ENCODE measurements around the gene KPNA1. TPM values are rescaled to one million over a fixed set of nuclear protein-coding genes. Genes with fewer than 3 reads are reported as not detected.
A peak's percentile ranks its signal among the peaks of the same experiment; 100 is the strongest.

Gene KPNA1
- total and polyA plus RNA-seq, 3 donors from 2014 or later = 48.1 to 88.2 (median 64.0) TPM

DNA sequence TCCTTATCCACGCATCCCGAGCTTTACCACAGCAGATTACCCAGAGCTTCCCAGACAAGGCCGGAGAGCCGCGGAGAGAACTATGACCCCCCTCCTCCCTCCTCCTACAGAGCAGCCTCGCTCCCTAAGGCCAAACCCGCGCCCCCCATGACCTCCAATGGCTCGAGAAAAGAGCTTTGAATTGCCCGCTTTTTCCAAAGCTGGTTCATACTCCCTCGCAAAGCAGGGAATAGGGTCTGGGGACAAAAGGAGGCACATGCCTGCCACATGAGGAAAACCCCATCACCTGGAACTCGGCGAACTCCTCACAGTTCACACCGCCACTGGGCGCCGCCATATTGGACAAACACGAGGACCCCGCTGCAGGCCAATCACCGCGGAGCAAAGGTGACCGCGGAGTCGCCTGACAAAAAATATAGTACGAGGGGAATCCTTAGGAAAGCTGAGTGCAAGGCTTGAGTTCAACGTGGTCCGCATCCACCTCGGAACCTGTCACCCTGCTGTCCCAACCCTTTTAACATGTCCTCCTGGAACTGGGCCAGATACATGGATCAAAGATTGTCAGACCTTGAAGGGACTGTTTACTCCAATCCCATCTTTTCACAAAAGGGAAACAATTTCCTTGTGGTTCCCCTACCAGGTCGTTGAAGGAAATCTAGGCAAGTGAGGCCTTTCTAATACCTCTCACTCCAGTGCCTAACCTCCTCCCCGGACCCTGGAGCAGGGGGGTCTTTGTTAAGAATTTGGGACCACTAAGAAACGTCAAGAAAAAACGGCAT, 131.7 kb downstream of the KPNA1 start, which contains the start of gene MIX23:
TSS of gene MIX23 (minus strand) at position 344 of the 779 bp plus-strand sequence. CDS start at position 337, 7 bp downstream.
- no peaks in the 10 kb centered on the region for H3K4me1 ChIP-seq
- H3K9me3 ChIP-seq = no peaks in the 10 kb centered on the region
- TF ChIP-seq, protein P1, sequence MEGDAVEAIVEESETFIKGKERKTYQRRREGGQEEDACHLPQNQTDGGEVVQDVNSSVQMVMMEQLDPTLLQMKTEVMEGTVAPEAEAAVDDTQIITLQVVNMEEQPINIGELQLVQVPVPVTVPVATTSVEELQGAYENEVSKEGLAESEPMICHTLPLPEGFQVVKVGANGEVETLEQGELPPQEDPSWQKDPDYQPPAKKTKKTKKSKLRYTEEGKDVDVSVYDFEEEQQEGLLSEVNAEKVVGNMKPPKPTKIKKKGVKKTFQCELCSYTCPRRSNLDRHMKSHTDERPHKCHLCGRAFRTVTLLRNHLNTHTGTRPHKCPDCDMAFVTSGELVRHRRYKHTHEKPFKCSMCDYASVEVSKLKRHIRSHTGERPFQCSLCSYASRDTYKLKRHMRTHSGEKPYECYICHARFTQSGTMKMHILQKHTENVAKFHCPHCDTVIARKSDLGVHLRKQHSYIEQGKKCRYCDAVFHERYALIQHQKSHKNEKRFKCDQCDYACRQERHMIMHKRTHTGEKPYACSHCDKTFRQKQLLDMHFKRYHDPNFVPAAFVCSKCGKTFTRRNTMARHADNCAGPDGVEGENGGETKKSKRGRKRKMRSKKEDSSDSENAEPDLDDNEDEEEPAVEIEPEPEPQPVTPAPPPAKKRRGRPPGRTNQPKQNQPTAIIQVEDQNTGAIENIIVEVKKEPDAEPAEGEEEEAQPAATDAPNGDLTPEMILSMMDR (IDR thresholded peaks at IDR 0.05) = no peak
- TF ChIP-seq POLR2A (IDR thresholded peaks at IDR 0.05) = no peak
- 1% methylated on average over 31 of the region's 31 CpGs for whole genome bisulfite sequencing, 2 donors
- H3K27me3 ChIP-seq = no peaks in the 10 kb centered on the region
- DNase-seq = peak; percentile 93
- H3K27ac ChIP-seq = peak within 1 kb of the TSS; percentile 86
- intact Hi-C loops (cut with DNase I; ENCODE audit: low total_unique reads) = no loop called here
- no peaks in the 10 kb centered on the region for H3K36me3 ChIP-seq (ENCODE audit: low read depth, missing control alignments)
- peak within 1 kb of the TSS; percentile 80 to 91 for H3K4me3 ChIP-seq

DNA sequence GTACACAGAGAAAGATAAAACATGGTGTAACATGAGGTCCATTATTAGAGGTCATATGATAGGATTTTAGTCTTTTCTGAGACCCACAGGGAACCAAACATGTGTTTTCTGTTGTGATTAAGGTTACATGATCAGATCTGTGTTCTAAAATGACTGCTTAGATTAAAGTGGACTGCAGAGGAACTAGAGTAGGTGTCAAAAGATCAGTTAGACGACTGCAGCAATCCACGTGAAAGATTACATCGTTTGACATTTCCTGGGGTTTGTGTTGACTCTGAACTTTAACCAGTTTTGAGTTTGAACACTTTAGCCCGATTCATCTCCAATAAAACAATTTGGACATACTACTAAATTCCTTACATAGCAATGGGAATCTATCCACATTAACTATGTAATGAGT, 136.8 kb downstream of the KPNA1 start:
- 85 to 90% methylated on average over 4 of the region's 4 CpGs for WGBS, 2 donors
- no peaks in the 10 kb centered on the region for H3K36me3 ChIP-seq (ENCODE audit: low read depth, missing control alignments)
- H3K27ac ChIP-seq = no peak overlapping the region
- no peaks in the 10 kb centered on the region for H3K27me3 ChIP-seq
- DNase-seq = no peak
- intact Hi-C loops (cut with DNase I; ENCODE audit: low total_unique reads) = no loop called here
- TF ChIP-seq POLR2A (IDR thresholded peaks at IDR 0.05) = no peak
- TF ChIP-seq, protein P1 (IDR thresholded peaks at IDR 0.05) = no peak
- no peaks in the 10 kb centered on the region for H3K4me1 ChIP-seq
- no peaks in the 10 kb centered on the region for H3K9me3 ChIP-seq
- no peak overlapping the region for H3K4me3 ChIP-seq

DNA sequence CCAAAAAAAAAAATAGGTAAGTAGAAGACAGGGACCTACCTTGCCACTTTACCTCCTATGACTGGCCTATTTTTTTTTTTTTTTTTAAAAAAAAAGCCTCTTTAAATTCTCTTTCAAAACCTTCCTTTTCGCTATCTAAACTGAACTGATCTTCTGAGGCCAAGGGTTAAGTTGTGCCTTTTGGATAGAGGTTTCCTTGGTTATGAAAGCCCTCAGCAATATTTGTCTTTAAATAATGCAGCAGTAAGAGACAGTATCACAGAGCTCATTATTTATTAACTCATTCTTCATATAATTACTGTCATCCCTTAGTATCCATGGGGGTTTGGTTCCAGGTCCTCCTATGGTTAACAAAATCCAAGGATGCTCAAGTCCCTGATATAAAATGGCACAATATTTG, 140.7 kb downstream of the KPNA1 start:
- Histone ChIP-seq H3K27me3 (no peaks in the 10 kb centered on the region), H3K27ac (no peak overlapping the region), H3K9me3 (no peaks in the 10 kb centered on the region), H3K36me3 (ENCODE audit: low read depth, missing control alignments) (no peaks in the 10 kb centered on the region), H3K4me1 (no peaks in the 10 kb centered on the region), H3K4me3 (no peak overlapping the region)
- DNase-seq = no peak
- intact Hi-C loops (cut with DNase I; ENCODE audit: low total_unique reads) = no loop called here
- TF ChIP-seq POLR2A (IDR thresholded peaks at IDR 0.05) = no peak
- TF ChIP-seq, protein P1 (IDR thresholded peaks at IDR 0.05) = no peak
- WGBS, 2 donors = 90 to 92% methylated on average over 1 of the region's 1 CpG

Small RNA genes within 50 kb of the gene (small RNA-seq; reads per million reads assigned to genes)
- gene AC083798.1 (0 reads per million in 2 donors), gene AC096861.1 (0 reads per million in 2 donors)

Other genes with a start within 250 kb of the KPNA1 start
- gene CSTA, start 189.7 kb downstream of the KPNA1 start, total RNA-seq = 1 to 10 TPM in 1 of 2 donors, not detected in 1; 1.2 TPM
- 2.8 TPM for gene CSTA, start 189.7 kb downstream of the KPNA1 start, polyA plus RNA-seq (ENCODE audit: insufficient read depth, low read depth, low replicate concordance)
- 10 to 100 TPM; 19.3 to 19.9 TPM for gene MIX23, start 131.7 kb downstream of the KPNA1 start, total RNA-seq
- gene MIX23, start 131.7 kb downstream of the KPNA1 start, polyA plus RNA-seq (ENCODE audit: insufficient read depth, low read depth, low replicate concordance) = 21.0 TPM
- 10 to 100 TPM; 16.0 to 17.7 TPM for gene FAM162A, start 130.8 kb downstream of the KPNA1 start, total RNA-seq
- gene FAM162A, start 130.8 kb downstream of the KPNA1 start, polyA plus RNA-seq (ENCODE audit: insufficient read depth, low read depth, low replicate concordance) = 77.7 TPM
- gene WDR5B, start 98.9 kb downstream of the KPNA1 start, total RNA-seq = 1 to 10 TPM; 7.1 to 8.9 TPM
- gene WDR5B, start 98.9 kb downstream of the KPNA1 start, polyA plus RNA-seq (ENCODE audit: insufficient read depth, low read depth, low replicate concordance) = 5.1 TPM
- 10 to 100 TPM; 12.8 to 13.8 TPM for gene PARP9, start 49.4 kb upstream of the KPNA1 start, total RNA-seq
- 14.7 TPM for gene PARP9, start 49.4 kb upstream of the KPNA1 start, polyA plus RNA-seq (ENCODE audit: insufficient read depth, low read depth, low replicate concordance)
- gene DTX3L, start 49.4 kb upstream of the KPNA1 start, total RNA-seq = 1 to 10 TPM; 8.3 to 8.7 TPM
- 8.5 TPM for gene DTX3L, start 49.4 kb upstream of the KPNA1 start, polyA plus RNA-seq (ENCODE audit: insufficient read depth, low read depth, low replicate concordance)
- gene PARP15, start 62.7 kb upstream of the KPNA1 start, total RNA-seq = 1 to 10 TPM; 3.7 to 4.8 TPM
- gene PARP15, start 62.7 kb upstream of the KPNA1 start, polyA plus RNA-seq (ENCODE audit: insufficient read depth, low read depth, low replicate concordance) = 1.5 TPM
- gene PARP14, start 165.9 kb upstream of the KPNA1 start, total RNA-seq = 10 to 100 TPM; 11.3 to 18.2 TPM
- gene PARP14, start 165.9 kb upstream of the KPNA1 start, polyA plus RNA-seq (ENCODE audit: insufficient read depth, low read depth, low replicate concordance) = 8.8 TPM